CD4-positive, CD25-positive, alpha-beta regulatory T cell (primary cell): ENCODE data around the gene GNPAT. TPM values are rescaled to one million over a fixed set of nuclear protein-coding genes. Genes with fewer than 3 reads are reported as not detected.

Source experiments
- ATAC-seq, 2 donors: fragments of 150-1000 bp; cut with Tn5 transposase; one replicate each; pipeline ENCODE4 v1.10.0; 2021; ENCODE audit warnings: low read depth in 2 of 2, moderate number of reproducible peaks in 2 of 2, moderate library complexity in 1 of 2
- DNase-seq, 3 donors: peaks; one replicate each; pipeline versions ENCODE4 v3.0.0 to v3.0.0-alpha.2; 2012 to 2022; ENCODE audit warnings: mixed read lengths in 1 of 3
- H3K27ac ChIP-seq: one replicate; pipeline ENCODE4 v1.7.0; 2013; ENCODE audit warnings: mild to moderate bottlenecking, low read length; ENCODE audit not compliant: insufficient read depth, poor library complexity, severe bottlenecking
- H3K27me3 ChIP-seq: one replicate; pipeline ENCODE4 v1.7.0; 2013; ENCODE audit warnings: low read length; ENCODE audit not compliant: control insufficient read depth, insufficient read depth
- H3K36me3 ChIP-seq: one replicate; pipeline ENCODE4 v1.7.0; 2013; ENCODE audit warnings: mild to moderate bottlenecking, low read length, moderate library complexity; ENCODE audit not compliant: control insufficient read depth, insufficient read depth
- H3K4me1 ChIP-seq: 2 replicates; pipeline ENCODE4 v1.7.0; 2013; ENCODE audit warnings: mild to moderate bottlenecking, low read length; ENCODE audit not compliant: insufficient read depth, control insufficient read depth, poor library complexity, severe bottlenecking
- H3K4me3 ChIP-seq: one replicate; pipeline ENCODE4 v1.7.0; 2013; ENCODE audit warnings: low read depth, mild to moderate bottlenecking, low read length, moderate library complexity
- H3K9me3 ChIP-seq, 2 experiments: 1 replicate in 1 of 2; 2 replicates in 1 of 2; pipeline ENCODE4 v1.7.0; 2013; ENCODE audit warnings: low read length in 2 of 2, mild to moderate bottlenecking in 1 of 2, moderate library complexity in 1 of 2; ENCODE audit not compliant: control insufficient read depth in 2 of 2
- H3K27ac Mint-ChIP-seq, 3 donors: one replicate each; pipeline ENCODE4 v1.8.0; 2020 to 2022; ENCODE audit warnings: mild to moderate bottlenecking in 3 of 3, mixed read lengths in 3 of 3, moderate library complexity in 2 of 3
- H3K27me3 Mint-ChIP-seq: one replicate; pipeline ENCODE4 v1.8.0; 2022; ENCODE audit warnings: mild to moderate bottlenecking, mixed read lengths
- H3K36me3 Mint-ChIP-seq: one replicate; pipeline ENCODE4 v1.8.0; 2020; ENCODE audit warnings: mixed read lengths
- H3K4me1 Mint-ChIP-seq, 4 donors: one replicate each; pipeline ENCODE4 v1.8.0; 2020 to 2022; ENCODE audit warnings: mixed read lengths in 4 of 4, mild to moderate bottlenecking in 1 of 4
- H3K4me3 Mint-ChIP-seq, 4 donors: one replicate each; pipeline ENCODE4 v1.8.0; 2020 to 2022; ENCODE audit warnings: mild to moderate bottlenecking in 4 of 4, mixed read lengths in 4 of 4, moderate library complexity in 3 of 4
- H3K9me3 Mint-ChIP-seq, 7 donors: one replicate each; pipeline ENCODE4 v1.8.0; 2020 to 2022; ENCODE audit warnings: mixed read lengths in 7 of 7, mild to moderate bottlenecking in 3 of 7, moderate library complexity in 2 of 7
- polyA plus RNA-seq, 4 donors: library from polyadenylated mRNA; unstranded; fragments of 300-500 nt; fragmentation: Illumina TruSeq; gene quantifications; one replicate each; pipeline ENCODE4 v1.2.3, GENCODE V29; 2021
- total RNA-seq: library from RNA; stranded (reverse); gene quantifications from one replicate; pipeline ENCODE4 v1.2.3, GENCODE V29; 2022

The GNPAT gene
- total RNA-seq (23.1 TPM), polyA plus RNA-seq (10 to 100 TPM; 36.4 to 46.8 (median 41.7) TPM)

DNA sequence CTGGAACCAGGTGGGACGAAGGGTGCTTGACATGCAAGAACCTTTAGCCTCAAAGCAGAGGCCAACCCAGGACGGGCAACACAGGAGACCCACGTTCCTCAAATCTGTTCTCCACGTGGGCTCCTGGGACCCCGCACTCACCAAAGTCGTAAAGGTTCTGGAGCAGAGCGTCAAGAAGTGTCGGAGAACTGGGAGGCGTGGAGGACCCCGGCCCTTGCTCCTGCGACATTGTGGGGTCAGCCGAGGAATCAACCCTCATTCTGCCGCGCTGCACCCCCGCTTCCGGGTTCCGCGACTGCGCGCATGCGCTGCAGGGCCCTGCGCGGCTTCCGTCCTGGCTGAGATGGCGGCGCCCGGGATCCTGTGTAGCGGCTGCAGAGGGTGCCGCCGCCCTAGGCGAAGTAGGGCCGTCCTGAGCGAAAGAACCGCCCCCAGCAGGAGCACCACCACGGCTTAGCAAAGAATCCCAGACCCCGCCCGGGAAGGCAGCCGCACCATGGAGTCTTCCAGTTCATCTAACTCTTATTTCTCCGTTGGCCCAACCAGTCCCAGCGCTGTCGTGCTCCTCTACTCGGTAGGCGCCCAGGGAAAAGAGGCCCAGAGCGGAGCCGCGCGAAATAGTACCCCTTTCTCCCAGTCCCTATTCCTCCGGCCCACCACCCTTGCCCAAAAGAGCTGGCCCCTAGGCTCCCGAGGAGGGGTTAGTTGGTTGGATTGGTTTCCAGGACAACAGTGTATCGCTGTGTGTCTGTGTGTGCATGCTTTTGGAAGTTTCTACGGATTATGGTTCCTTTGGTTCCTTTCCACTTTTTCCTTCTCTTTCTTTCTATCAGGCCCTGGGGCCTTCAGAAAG, at the start of gene GNPAT:
TSS of gene GNPAT (plus strand) at position 330 of the 853 bp plus-strand sequence. CDS start at position 497, 167 bp downstream.
- no peaks in the 10 kb centered on the region for H3K9me3 ChIP-seq
- H3K4me3 ChIP-seq = peak within 1 kb of the TSS; percentile 95
- H3K27ac ChIP-seq = peak within 1 kb of the TSS; percentile 78
- peak within 1 kb of the TSS; percentile 97 to 98 (median 97) for H3K27ac Mint-ChIP-seq
- H3K27me3 Mint-ChIP-seq = no peaks in the 10 kb centered on the region
- peaks cover 37 to 80% (median 64%) of the 10 kb centered on the region in 4 donors for H3K4me1 Mint-ChIP-seq
- peaks cover 28% of the 10 kb centered on the region for H3K36me3 ChIP-seq
- no peaks in the 10 kb centered on the region for H3K9me3 Mint-ChIP-seq
- ATAC-seq (peak; percentile 97), DNase-seq (peak; percentile 88 to 92 (median 92))
- peak within 1 kb of the TSS; percentile 96 to 100 (median 98) for H3K4me3 Mint-ChIP-seq
- H3K27me3 ChIP-seq = no peaks in the 10 kb centered on the region
- peaks cover 60% of the 10 kb centered on the region for H3K4me1 ChIP-seq
- peaks cover 27% of the 10 kb centered on the region for H3K36me3 Mint-ChIP-seq

DNA sequence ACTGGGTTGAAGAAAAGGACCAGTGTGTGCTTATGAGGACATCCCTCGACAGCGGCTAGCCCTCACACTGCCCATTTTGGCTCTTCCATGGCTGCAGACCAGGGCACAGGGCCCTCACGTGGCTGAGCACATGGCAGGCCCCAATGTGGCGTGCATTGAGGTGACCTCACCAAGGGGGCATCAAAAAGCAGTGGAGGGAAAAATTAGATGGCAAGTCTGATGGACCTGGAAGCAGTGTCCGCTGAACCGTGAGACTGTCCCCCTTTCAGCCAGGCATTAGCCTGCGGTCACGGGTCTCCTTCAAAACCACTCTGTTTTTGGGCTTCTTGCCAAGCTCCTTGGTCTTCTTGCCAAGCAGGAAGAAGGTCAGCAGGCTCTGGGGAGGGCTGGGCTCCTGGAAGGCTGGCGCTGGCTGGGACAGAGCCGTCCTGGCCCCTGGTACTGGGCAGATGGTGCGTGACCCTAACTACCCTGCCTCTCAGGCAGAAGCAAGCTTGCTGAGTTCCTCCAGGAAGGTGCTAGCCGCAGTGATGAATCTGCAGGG, 48.3 kb upstream of the GNPAT start:
- no peak overlapping the region for H3K4me3 Mint-ChIP-seq
- Histone ChIP-seq H3K36me3 (no peaks in the 10 kb centered on the region), H3K27ac (no peak overlapping the region), H3K9me3 (no peaks in the 10 kb centered on the region), H3K27me3 (no peaks in the 10 kb centered on the region), H3K4me1 (no peaks in the 10 kb centered on the region), H3K4me3 (no peak overlapping the region)
- H3K27ac Mint-ChIP-seq = no peak overlapping the region
- H3K9me3 Mint-ChIP-seq = peaks cover 0 to 2% (median 0%) of the 10 kb centered on the region in 7 donors
- no peaks in the 10 kb centered on the region for H3K36me3 Mint-ChIP-seq
- no peak for ATAC-seq
- no peaks in the 10 kb centered on the region for H3K4me1 Mint-ChIP-seq
- DNase-seq = no peak
- peaks cover 4% of the 10 kb centered on the region for H3K27me3 Mint-ChIP-seq

DNA sequence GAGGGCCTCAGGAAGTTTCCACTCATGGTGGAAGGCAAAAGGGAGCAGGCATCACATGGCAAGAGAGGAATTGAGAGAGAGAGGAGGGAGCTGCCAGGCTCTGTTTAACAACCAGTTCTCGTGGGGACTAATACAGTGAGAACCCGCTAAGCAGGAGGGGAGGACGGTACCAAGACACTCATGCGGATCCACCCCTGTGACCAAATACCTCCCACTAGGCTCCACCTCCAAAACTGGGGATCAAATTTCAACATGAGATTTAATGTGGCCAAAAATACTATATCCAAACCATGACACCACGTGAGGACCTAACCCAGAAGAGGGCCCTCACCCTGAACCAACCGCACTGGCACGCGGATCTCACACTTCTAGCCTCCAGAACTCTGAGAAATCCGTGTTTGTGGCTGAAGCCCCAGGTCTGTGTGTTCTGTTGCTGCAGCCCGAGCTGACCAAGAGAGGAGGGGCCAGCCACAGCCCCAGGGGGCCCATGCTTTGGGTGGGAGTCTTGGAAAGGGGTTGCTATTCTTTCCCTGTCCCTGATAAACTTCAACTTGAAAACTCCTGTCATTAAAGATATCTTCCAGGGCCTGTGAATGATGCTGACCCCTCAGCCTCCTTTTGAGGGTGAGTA, 47.2 kb upstream of the GNPAT start:
- Histone ChIP-seq H3K27me3 (no peaks in the 10 kb centered on the region), H3K4me3 (no peak overlapping the region), H3K36me3 (no peaks in the 10 kb centered on the region), H3K9me3 (no peaks in the 10 kb centered on the region), H3K4me1 (no peaks in the 10 kb centered on the region), H3K27ac (no peak overlapping the region)
- Mint-ChIP-seq H3K27ac (no peak overlapping the region), H3K4me3 (no peak overlapping the region), H3K36me3 (no peaks in the 10 kb centered on the region), H3K9me3 (peaks cover 0 to 2% (median 0%) of the 10 kb centered on the region in 7 donors), H3K27me3 (peaks cover 9% of the 10 kb centered on the region), H3K4me1 (no peaks in the 10 kb centered on the region)
- DNase-seq (no peak), ATAC-seq (no peak)

DNA sequence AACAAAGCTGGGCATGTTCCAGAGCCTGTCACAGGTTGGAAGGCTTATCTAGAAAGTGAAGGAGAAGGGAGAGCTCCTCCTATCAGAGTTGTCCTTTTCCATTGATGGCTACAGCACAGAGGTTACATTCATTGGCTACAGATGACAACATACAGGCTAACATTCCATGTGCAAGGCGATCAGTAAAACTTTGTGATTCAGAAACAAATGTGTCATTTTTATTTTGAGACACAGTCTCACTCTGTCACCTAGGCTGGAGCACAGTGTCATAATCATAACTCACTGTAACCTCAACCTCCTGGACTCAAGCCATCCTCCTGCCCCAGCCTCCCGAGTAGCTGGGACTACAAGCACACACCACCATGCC, 46.6 kb upstream of the GNPAT start:
- no peak for DNase-seq
- no peak overlapping the region for H3K27ac ChIP-seq

DNA sequence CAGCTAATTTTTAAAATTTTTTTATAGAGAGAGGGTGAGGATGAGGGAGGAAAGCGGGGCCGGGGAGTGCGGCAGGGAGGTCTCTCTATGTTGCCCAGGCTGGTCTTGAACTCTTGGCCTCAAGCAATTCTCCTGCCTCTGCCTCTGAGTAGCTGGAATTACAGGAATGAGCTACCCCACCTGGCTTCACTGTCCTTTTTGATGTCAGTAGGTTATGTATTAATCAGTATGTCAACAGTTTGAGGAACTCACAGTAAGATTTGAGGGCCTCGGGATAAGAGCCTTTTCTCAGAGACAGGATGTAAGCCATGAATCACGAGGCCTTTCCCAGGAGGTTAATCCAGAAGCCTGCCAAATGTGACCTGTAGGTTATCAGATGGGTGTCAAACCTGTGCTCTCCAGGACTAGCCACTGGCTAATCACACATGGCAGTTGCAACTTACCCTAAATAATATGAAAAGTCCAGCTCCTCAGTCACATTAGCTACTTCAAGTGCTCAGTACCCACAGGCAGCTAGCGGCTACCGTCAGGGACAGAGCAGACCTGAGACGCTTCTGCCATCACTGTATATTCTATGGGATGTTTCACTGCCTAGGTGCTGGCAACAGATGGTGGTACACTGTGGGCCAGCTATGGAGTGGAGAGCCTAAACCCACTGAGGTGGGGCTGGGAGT, 46.0 kb upstream of the GNPAT start:
- no peaks in the 10 kb centered on the region for H3K4me1 Mint-ChIP-seq
- DNase-seq (no peak), ATAC-seq (no peak)
- Histone ChIP-seq H3K27ac (no peak overlapping the region), H3K9me3 (no peaks in the 10 kb centered on the region), H3K4me3 (no peak overlapping the region), H3K36me3 (no peaks in the 10 kb centered on the region), H3K27me3 (no peaks in the 10 kb centered on the region), H3K4me1 (no peaks in the 10 kb centered on the region)
- H3K27ac Mint-ChIP-seq = no peak overlapping the region
- no peak overlapping the region for H3K4me3 Mint-ChIP-seq
- H3K27me3 Mint-ChIP-seq = peaks cover 5% of the 10 kb centered on the region
- no peaks in the 10 kb centered on the region for H3K36me3 Mint-ChIP-seq
- peaks cover 0 to 2% (median 0%) of the 10 kb centered on the region in 7 donors for H3K9me3 Mint-ChIP-seq

More for the DNA sequence above, 46.6 kb upstream of the GNPAT start:
- H3K4me1 ChIP-seq = no peaks in the 10 kb centered on the region
- H3K36me3 ChIP-seq = no peaks in the 10 kb centered on the region
- Mint-ChIP-seq H3K27ac (no peak overlapping the region), H3K27me3 (peaks cover 9% of the 10 kb centered on the region), H3K36me3 (no peaks in the 10 kb centered on the region), H3K4me3 (no peak overlapping the region), H3K9me3 (peaks cover 0 to 2% (median 0%) of the 10 kb centered on the region in 7 donors), H3K4me1 (no peaks in the 10 kb centered on the region)
- no peaks in the 10 kb centered on the region for H3K9me3 ChIP-seq
- ATAC-seq = no peak
- no peaks in the 10 kb centered on the region for H3K27me3 ChIP-seq
- no peak overlapping the region for H3K4me3 ChIP-seq

DNA sequence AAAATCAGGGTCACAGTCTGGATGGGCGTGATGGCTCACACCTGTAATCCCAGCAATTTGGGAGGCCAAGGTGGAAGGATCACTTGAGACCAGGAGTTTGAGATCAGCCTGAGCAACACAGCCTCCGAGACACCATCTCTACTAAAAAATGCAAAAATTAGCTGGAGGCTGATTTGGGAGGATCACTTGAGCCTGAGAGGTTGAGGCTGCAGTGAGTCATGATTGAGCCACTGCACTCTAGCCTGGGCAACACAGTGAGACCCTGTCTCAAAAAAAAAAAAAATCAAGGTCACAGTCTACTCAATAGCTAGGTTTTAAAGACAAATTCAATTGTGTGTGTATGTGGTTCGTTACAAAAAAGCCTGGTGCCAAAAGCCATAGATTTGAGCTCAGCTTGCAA, 44.7 kb upstream of the GNPAT start:
- H3K36me3 Mint-ChIP-seq = no peaks in the 10 kb centered on the region
- H3K4me3 Mint-ChIP-seq = no peak overlapping the region
- Histone ChIP-seq H3K36me3 (no peaks in the 10 kb centered on the region), H3K4me3 (no peak overlapping the region), H3K27me3 (no peaks in the 10 kb centered on the region), H3K4me1 (no peaks in the 10 kb centered on the region), H3K27ac (no peak overlapping the region), H3K9me3 (no peaks in the 10 kb centered on the region)
- DNase-seq = no peak
- peaks cover 5% of the 10 kb centered on the region for H3K27me3 Mint-ChIP-seq
- peaks cover 0 to 2% (median 0%) of the 10 kb centered on the region in 7 donors for H3K9me3 Mint-ChIP-seq
- no peak for ATAC-seq
- peaks cover 0 to 2% (median 0%) of the 10 kb centered on the region in 4 donors for H3K4me1 Mint-ChIP-seq
- H3K27ac Mint-ChIP-seq = no peak overlapping the region

DNA sequence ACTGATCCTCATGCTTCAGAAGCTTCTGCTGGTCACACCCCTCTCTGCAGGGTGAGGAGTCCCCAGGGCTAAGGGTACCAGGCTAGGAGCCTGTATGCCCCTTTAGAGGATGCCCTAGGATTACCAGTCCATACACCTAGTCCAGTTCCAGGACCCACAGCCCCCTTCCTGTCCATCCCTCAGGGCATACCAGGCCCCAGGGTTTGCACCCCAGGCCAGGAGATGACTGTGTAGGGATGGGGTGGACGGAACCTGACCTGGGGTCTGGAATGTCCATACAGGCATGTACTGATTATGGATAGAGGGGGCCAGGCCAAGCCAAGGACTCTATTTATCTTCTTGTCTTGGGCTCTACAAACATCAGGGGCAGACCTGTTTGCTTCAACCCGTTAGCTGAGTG, 44.3 kb upstream of the GNPAT start:
- peaks cover 5% of the 10 kb centered on the region for H3K27me3 Mint-ChIP-seq
- no peak for DNase-seq

More for the DNA sequence above, 44.3 kb upstream of the GNPAT start:
- Histone ChIP-seq H3K27ac (no peak overlapping the region), H3K9me3 (no peaks in the 10 kb centered on the region), H3K4me1 (no peaks in the 10 kb centered on the region), H3K4me3 (no peak overlapping the region), H3K27me3 (no peaks in the 10 kb centered on the region), H3K36me3 (no peaks in the 10 kb centered on the region)
- H3K4me3 Mint-ChIP-seq = no peak overlapping the region
- no peak for ATAC-seq
- no peaks in the 10 kb centered on the region for H3K36me3 Mint-ChIP-seq
- peaks cover 0 to 2% (median 0%) of the 10 kb centered on the region in 7 donors for H3K9me3 Mint-ChIP-seq
- no peak overlapping the region for H3K27ac Mint-ChIP-seq
- peaks cover 0 to 2% (median 2%) of the 10 kb centered on the region in 4 donors for H3K4me1 Mint-ChIP-seq
